Loucy (cell line): ENCODE results near the gene UBE3C.

ENCODE experiments used
- H2AFZ ChIP-seq: fragments of 200-600 bp; sonication (generic); 2 replicates; pipeline ENCODE4 v1.6.0; 2016; ENCODE audit warnings: antibody characterized with exemption, mild to moderate bottlenecking, low read length, moderate library complexity
- H3F3A ChIP-seq: fragments of 200-600 bp; 2 replicates; pipeline ENCODE4 v1.6.0; 2016; ENCODE audit warnings: antibody characterized with exemption, low read depth, mild to moderate bottlenecking
- H3K27me3 ChIP-seq: fragments of 200-600 bp; sonication (generic); 2 replicates; pipeline ENCODE4 v1.6.1; 2014; ENCODE audit warnings: low read length, mild to moderate bottlenecking; ENCODE audit not compliant: insufficient read depth, poor library complexity, severe bottlenecking
- H3K36me3 ChIP-seq: fragments of 200-600 bp; sonication (generic); 2 replicates; pipeline ENCODE4 v1.6.1; 2016; ENCODE audit warnings: low read length; ENCODE audit not compliant: insufficient read depth
- H3K4me1 ChIP-seq: fragments of 200-600 bp; sonication (generic); 2 replicates; pipeline ENCODE4 v1.5.1; 2014; ENCODE audit warnings: low read length, mild to moderate bottlenecking; ENCODE audit not compliant: insufficient read depth, poor library complexity, severe bottlenecking
- H3K4me2 ChIP-seq: fragments of 200-600 bp; sonication (generic); 2 replicates; pipeline ENCODE4 v1.6.0; 2014; ENCODE audit warnings: antibody characterized with exemption, low read length, low read depth, mild to moderate bottlenecking; ENCODE audit not compliant: poor library complexity, severe bottlenecking
- H3K4me3 ChIP-seq: fragments of 200-600 bp; sonication (generic); 2 replicates; pipeline ENCODE4 v1.5.1; 2014; ENCODE audit warnings: low read length, mild to moderate bottlenecking, mixed read lengths; ENCODE audit not compliant: poor library complexity, severe bottlenecking
- H3K79me2 ChIP-seq: fragments of 200-600 bp; sonication (generic); 2 replicates; pipeline ENCODE4 v1.6.1; 2014; ENCODE audit warnings: low read length; ENCODE audit not compliant: insufficient read depth
- H3K9ac ChIP-seq: fragments of 200-600 bp; sonication (generic); 2 replicates; pipeline ENCODE4 v1.6.0; 2014; ENCODE audit warnings: mild to moderate bottlenecking, low read depth, low read length, moderate library complexity; ENCODE audit not compliant: poor library complexity, severe bottlenecking
- H3K9me2 ChIP-seq: fragments of 200-600 bp; sonication (generic); replicated peaks from 2 replicates; pipeline ENCODE4 v1.6.1; 2016; ENCODE audit warnings: low read depth, low read length, mixed read lengths
- H3K9me3 ChIP-seq: fragments of 200-600 bp; sonication (generic); 2 replicates; pipeline ENCODE4 v1.6.1; 2014; ENCODE audit warnings: mild to moderate bottlenecking, antibody characterized with exemption, low read length, low read depth; ENCODE audit not compliant: insufficient read depth
- H4K20me1 ChIP-seq: fragments of 200-600 bp; sonication (generic); 2 replicates; pipeline ENCODE4 v1.6.0; 2014; ENCODE audit warnings: antibody characterized with exemption, low read length, mild to moderate bottlenecking; ENCODE audit not compliant: insufficient read depth, poor library complexity, severe bottlenecking
- CTCF ChIP-seq: fragments of 200-600 bp; sonication (generic); conservative IDR thresholded peaks from 2 replicates; pipeline ENCODE4 v1.5.1; 2014; ENCODE audit warnings: mild to moderate bottlenecking, antibody characterized with exemption, low read length
- EZH2phosphoT487 ChIP-seq: fragments of 200-600 bp; IDR thresholded peaks from 2 replicates; pipeline ENCODE4 v1.6.1; 2018; ENCODE audit warnings: antibody characterized with exemption, mild to moderate bottlenecking, moderate library complexity, borderline replicate concordance

UBE3C gene

GRCh38 chr7:157165987-157166386, 27.3 kb downstream of the UBE3C start:
- Histone ChIP-seq H3K27me3 (no peaks in the 10 kb centered on the region), H3F3A (no peaks in the 10 kb centered on the region), H3K36me3 (peaks cover 69% of the 10 kb centered on the region), H3K4me2 (no peak overlapping the region), H3K79me2 (peaks cover 71% of the 10 kb centered on the region), H3K9me3 (peaks cover 3% of the 10 kb centered on the region; the same call in 1 of the 2 replicates), H3K9ac (no peak overlapping the region), H4K20me1 (peaks cover 22% of the 10 kb centered on the region), H2AFZ (no peak overlapping the region), H3K4me1 (no peaks in the 10 kb centered on the region), H3K9me2 (no peaks in the 10 kb centered on the region), H3K4me3 (no peak overlapping the region)
- TF ChIP-seq CTCF: no peak
- TF ChIP-seq EZH2phosphoT487: no peak

- Histone ChIP-seq H3K27me3 (no peaks in the 10 kb centered on the region), H3K4me2 (no peak overlapping the region), H3K9me2 (no peaks in the 10 kb centered on the region), H3K79me2 (peaks cover 51% of the 10 kb centered on the region; the same call in 1 of the 2 replicates), H4K20me1 (peaks cover 13% of the 10 kb centered on the region), H2AFZ (no peak overlapping the region), H3K9me3 (peaks cover 3% of the 10 kb centered on the region; the same call in 1 of the 2 replicates), H3K36me3 (peaks cover 84% of the 10 kb centered on the region), H3K4me3 (no peak overlapping the region), H3K4me1 (no peaks in the 10 kb centered on the region), H3K9ac (no peak overlapping the region), H3F3A (no peaks in the 10 kb centered on the region)
- TF ChIP-seq EZH2phosphoT487 (no peak), CTCF (no peak)
These were observed 29.8 kb downstream of the UBE3C start for GRCh38 chr7:157168571-157168970.

GRCh38 chr7:157176771-157177170, 38.0 kb downstream of the UBE3C start:
- no peak overlapping the region for H3K9ac ChIP-seq
- H3K9me3 ChIP-seq: no peaks in the 10 kb centered on the region
- no peak overlapping the region for H3K4me3 ChIP-seq
- no peaks in the 10 kb centered on the region for H3F3A ChIP-seq
- H3K79me2 ChIP-seq: peaks cover 5% of the 10 kb centered on the region; the same call in 1 of the 2 replicates
- no peak overlapping the region for H2AFZ ChIP-seq
- H3K4me1 ChIP-seq: no peaks in the 10 kb centered on the region
- H3K9me2 ChIP-seq: no peaks in the 10 kb centered on the region
- no peaks in the 10 kb centered on the region for H3K27me3 ChIP-seq
- no peak overlapping the region for H3K4me2 ChIP-seq
- peaks cover 94% of the 10 kb centered on the region for H3K36me3 ChIP-seq
- H4K20me1 ChIP-seq: peaks cover 8% of the 10 kb centered on the region
- TF ChIP-seq EZH2phosphoT487 (no peak), CTCF (no peak)
